CD14-positive monocyte (primary cell): ENCODE measurements around the gene CUEDC2. TPM values are rescaled to one million over a fixed set of nuclear protein-coding genes. Genes with fewer than 3 reads are reported as not detected.

ENCODE experiments used
- DNase-seq, 3 donors: peaks; one replicate each; pipeline ENCODE4 v3.0.0-alpha.2; 2011 to 2022
- H2AFZ ChIP-seq: 2 replicates; pipeline ENCODE4 v1.6.0; 2012; ENCODE audit warnings: mild to moderate bottlenecking, low read depth, low read length, inconsistent platforms; ENCODE audit not compliant: insufficient read depth, poor library complexity, severe bottlenecking
- H3K27ac ChIP-seq, 2 donors: 1 replicate in 1 of 2; 2 replicates in 1 of 2; pipeline ENCODE4 v1.5.1; 2012 to 2013; ENCODE audit warnings: low read length in 2 of 2, control low read depth in 1 of 2, inconsistent platforms in 1 of 2, low read depth in 1 of 2, mild to moderate bottlenecking in 1 of 2
- H3K27me3 ChIP-seq, 2 donors: one replicate each; pipeline versions ENCODE4 v1.6.0 to v1.6.1; 2011 to 2013; ENCODE audit warnings: low read length in 2 of 2; ENCODE audit not compliant: control insufficient read depth in 2 of 2, insufficient read depth in 2 of 2
- H3K36me3 ChIP-seq, 2 donors: replicated peaks in 1 of 2; 1 replicate in 1 of 2; 2 replicates in 1 of 2; pipeline versions ENCODE4 v1.5.1 to v1.6.1; 2012 to 2013; ENCODE audit warnings: low read length in 2 of 2, control low read depth in 1 of 2, inconsistent platforms in 1 of 2, mild to moderate bottlenecking in 1 of 2; ENCODE audit not compliant: insufficient read depth in 2 of 2, control insufficient read depth in 1 of 2
- H3K4me1 ChIP-seq, 2 donors: 1 replicate in 1 of 2; 2 replicates in 1 of 2; pipeline versions ENCODE4 v1.5.1 to v1.6.1; 2012 to 2013; ENCODE audit warnings: low read length in 2 of 2, control low read depth in 1 of 2, inconsistent platforms in 1 of 2, mild to moderate bottlenecking in 1 of 2, moderate library complexity in 1 of 2; ENCODE audit not compliant: insufficient read depth in 2 of 2, control insufficient read depth in 1 of 2
- H3K4me2 ChIP-seq: replicated peaks from 2 replicates; pipeline ENCODE3; 2012; ENCODE audit warnings: low read length, moderate library complexity, mild to moderate bottlenecking; ENCODE audit not compliant: poor library complexity, severe bottlenecking; ENCODE audit errors: extremely low read depth
- H3K4me3 ChIP-seq, 3 experiments: fragments of 200-600 bp in 1 of 3; sonication (generic) in 1 of 3; replicated peaks in 1 of 3; 1 replicate in 2 of 3; 2 replicates in 1 of 3; pipeline ENCODE4 v1.5.1; 2011 to 2013; ENCODE audit warnings: low read length in 3 of 3, mild to moderate bottlenecking in 3 of 3, control low read depth in 2 of 3, low read depth in 2 of 3, inconsistent platforms in 1 of 3, moderate library complexity in 1 of 3
- H3K79me2 ChIP-seq: 2 replicates; pipeline ENCODE4 v1.6.0; 2012; ENCODE audit warnings: mild to moderate bottlenecking, control low read depth, inconsistent platforms, low read length, moderate library complexity; ENCODE audit not compliant: insufficient read depth
- H3K9ac ChIP-seq: 2 replicates; pipeline ENCODE4 v1.6.0; 2017; ENCODE audit warnings: low read length, mild to moderate bottlenecking; ENCODE audit not compliant: insufficient read depth, poor library complexity, severe bottlenecking
- H3K9me3 ChIP-seq, 2 donors: replicated peaks in 1 of 2; 1 replicate in 1 of 2; 2 replicates in 1 of 2; pipeline versions ENCODE4 v1.5.1 to v1.6.1; 2012 to 2013; ENCODE audit warnings: low read length in 2 of 2, control low read depth in 1 of 2; ENCODE audit not compliant: control insufficient read depth in 1 of 2, insufficient read depth in 1 of 2
- H4K20me1 ChIP-seq: 2 replicates; pipeline ENCODE4 v1.6.0; 2012; ENCODE audit warnings: mild to moderate bottlenecking, low read length, control low read depth, moderate library complexity; ENCODE audit not compliant: insufficient read depth
- H3K27ac Mint-ChIP-seq, 7 donors: one replicate each; pipeline ENCODE4 v1.8.0; 2020; ENCODE audit warnings: mild to moderate bottlenecking in 7 of 7, mixed read lengths in 7 of 7, moderate library complexity in 6 of 7, inconsistent platforms in 2 of 7
- H3K27me3 Mint-ChIP-seq, 3 donors: one replicate each; pipeline ENCODE4 v1.8.0; 2021 to 2022; ENCODE audit warnings: low read depth in 3 of 3, mild to moderate bottlenecking in 3 of 3, mixed read lengths in 3 of 3, moderate library complexity in 3 of 3, inconsistent platforms in 1 of 3
- H3K36me3 Mint-ChIP-seq, 2 donors: one replicate each; pipeline ENCODE4 v1.8.0; 2020; ENCODE audit warnings: mixed read lengths in 2 of 2, inconsistent platforms in 1 of 2, mild to moderate bottlenecking in 1 of 2
- H3K4me1 Mint-ChIP-seq: one replicate; pipeline ENCODE4 v1.8.0; 2020; ENCODE audit warnings: mild to moderate bottlenecking, mixed read lengths
- H3K4me3 Mint-ChIP-seq, 2 donors: one replicate each; pipeline ENCODE4 v1.8.0; 2020; ENCODE audit warnings: mild to moderate bottlenecking in 2 of 2, mixed read lengths in 2 of 2, moderate library complexity in 1 of 2
- H3K9me3 Mint-ChIP-seq, 7 donors: one replicate each; pipeline ENCODE4 v1.8.0; 2020 to 2022; ENCODE audit warnings: mixed read lengths in 7 of 7, mild to moderate bottlenecking in 6 of 7, moderate library complexity in 6 of 7, inconsistent platforms in 2 of 7
- CTCF ChIP-seq: fragments of 200-600 bp; IDR thresholded peaks from one replicate; pipeline ENCODE4 v1.8.0; 2022; ENCODE audit warnings: antibody characterized with exemption, mild to moderate bottlenecking
- WGBS: methylation state at CpG from one replicate; pipeline ENCODE4 v1.1.5; 2013; ENCODE audit warnings: missing lambda C conversion rate; ENCODE audit not compliant: insufficient coverage; 5-methylcytosine and 5-hydroxymethylcytosine counted together
- intact Hi-C, 2 donors: fragments of 100-400 bp; cut with micrococcal nuclease; formaldehyde crosslinking; loops; one replicate each; pipeline versions ENCODE4 v1.15.0 to v1.15.1; 2023
- polyA plus RNA-seq, 3 donors: library from polyadenylated mRNA; depleted of rRNA in 1 of 3; unstranded in 2 of 3; stranded (reverse) in 1 of 3; fragments of 300-500 nt in 2 of 3; fragments of >200 nt in 1 of 3; fragmentation: Illumina TruSeq in 2 of 3; gene quantifications; 1 replicate in 2 of 3; 2 replicates in 1 of 3; pipeline ENCODE4 v1.2.3, GENCODE V29; 2012 to 2021

CUEDC2 gene
- polyA plus RNA-seq, 3 donors = 58.5 to 70.2 (median 66.7) TPM

DNA sequence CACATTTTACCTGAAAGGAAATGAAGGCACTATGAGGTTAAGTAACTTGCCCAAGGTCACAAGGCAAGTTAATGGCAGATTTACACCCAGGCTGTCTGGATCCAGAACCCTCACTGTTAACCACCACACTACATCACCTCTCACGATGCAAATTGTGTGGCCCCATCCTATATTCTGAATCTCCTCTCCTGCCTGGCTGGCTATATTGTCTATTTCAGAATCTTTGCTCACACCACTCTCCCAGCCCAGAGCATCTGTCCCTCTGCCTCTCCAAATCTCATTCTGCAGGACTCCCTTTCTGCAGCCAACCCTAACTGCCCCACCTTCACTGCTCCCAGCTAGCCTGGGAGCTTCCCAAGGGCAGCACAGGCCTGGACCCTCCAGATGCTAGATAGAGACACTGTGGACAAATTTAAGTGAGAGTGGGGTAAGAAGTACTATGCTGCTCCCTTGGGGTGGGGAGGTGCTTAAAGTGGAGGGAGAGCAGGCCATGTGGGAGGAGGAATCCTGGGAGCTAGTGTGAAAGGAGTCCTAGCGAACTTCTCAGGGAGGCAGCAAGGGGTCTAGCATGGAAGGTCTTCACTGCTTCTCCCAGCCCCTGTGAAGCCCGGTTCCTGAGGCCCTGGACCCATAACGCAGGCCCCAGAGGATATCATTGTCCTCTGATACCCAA, 786 bp downstream of the CUEDC2 start:
- Mint-ChIP-seq H3K9me3 (peaks cover 0 to 1% (median 0%) of the 10 kb centered on the region in 7 donors), H3K36me3 (peaks cover 4 to 10% of the 10 kb centered on the region in 2 donors), H3K27ac (peak overlapping the region; percentile 50 to 94 (median 90)), H3K4me3 (peak overlapping the region; percentile 86 to 89), H3K27me3 (no peaks in the 10 kb centered on the region), H3K4me1 (peaks cover 42% of the 10 kb centered on the region)
- no peak for DNase-seq
- TF ChIP-seq CTCF = no peak
- Histone ChIP-seq H3K36me3 (no peaks in the 10 kb centered on the region), H3K9me3 (no peaks in the 10 kb centered on the region), H3K27me3 (no peaks in the 10 kb centered on the region), H4K20me1 (no peaks in the 10 kb centered on the region), H3K4me1 (peaks cover 41% of the 10 kb centered on the region in 2 donors), H2AFZ (peak overlapping the region; percentile 99), H3K79me2 (peaks cover 15% of the 10 kb centered on the region), H3K9ac (peak overlapping the region; percentile 84), H3K4me2 (peak overlapping the region; percentile 97), H3K27ac (peak overlapping the region; percentile 41 to 87), H3K4me3 (peak overlapping the region; percentile 57 to 97 (median 92))
- 20% methylated on average over 4 of the region's 4 CpGs for WGBS
- intact Hi-C loops = loop anchor here in 1 of 2 donors (2.0 kb wide), 1 partner anchor 37 kb away; the partner anchor contains the start of gene NFKB2

DNA sequence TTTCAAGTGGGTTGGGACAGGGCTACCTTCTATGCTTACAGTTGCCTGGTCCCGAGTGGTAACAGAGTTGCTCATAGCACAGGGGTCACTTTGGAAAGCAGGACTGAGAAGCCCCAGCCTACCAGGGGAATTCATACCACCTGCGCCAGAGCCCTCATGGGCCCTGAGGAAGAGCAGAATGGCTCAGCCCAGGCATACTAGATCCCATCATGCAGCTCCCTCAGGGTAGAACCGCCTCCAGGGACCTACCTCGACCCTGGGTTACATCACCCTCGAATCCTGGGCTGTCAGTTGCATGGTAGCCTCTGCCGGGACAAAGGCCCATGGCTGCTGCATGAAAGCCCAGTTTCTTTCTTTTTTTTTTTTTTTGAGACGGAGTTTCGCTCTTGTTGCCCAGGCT, 2.9 kb downstream of the CUEDC2 start:
- H3K27ac Mint-ChIP-seq = no peak overlapping the region

More for the DNA sequence above, 2.9 kb downstream of the CUEDC2 start:
- Histone ChIP-seq H3K27ac (no peak overlapping the region), H3K79me2 (peaks cover 16% of the 10 kb centered on the region), H3K4me1 (peaks cover 27 to 30% of the 10 kb centered on the region in 2 donors), H2AFZ (no peak overlapping the region), H3K9me3 (no peaks in the 10 kb centered on the region), H3K36me3 (peaks cover 5 to 7% of the 10 kb centered on the region in 2 donors), H4K20me1 (peaks cover 7% of the 10 kb centered on the region), H3K9ac (no peak overlapping the region), H3K4me2 (no peak overlapping the region), H3K27me3 (no peaks in the 10 kb centered on the region), H3K4me3 (no peak overlapping the region)
- DNase-seq = no peak
- no peak for TF ChIP-seq CTCF
- peaks cover 0 to 1% (median 0%) of the 10 kb centered on the region in 7 donors for H3K9me3 Mint-ChIP-seq
- no peak overlapping the region for H3K4me3 Mint-ChIP-seq
- H3K36me3 Mint-ChIP-seq = peaks cover 20 to 22% of the 10 kb centered on the region in 2 donors
- no peaks in the 10 kb centered on the region for H3K27me3 Mint-ChIP-seq
- peaks cover 22% of the 10 kb centered on the region for H3K4me1 Mint-ChIP-seq
- 93% methylated on average over 8 of the region's 8 CpGs for WGBS
- intact Hi-C loops = no loop called here
